ENCODE measurements around the gene RASL11B. TPM values are rescaled to one million over a fixed set of nuclear protein-coding genes. Genes with fewer than 3 reads are reported as not detected.

Gene RASL11B
- total RNA-seq, 2 experiments from 2014 or later, result 0.10 TPM; not detected in 1

- H3K27me3 Mint-ChIP-seq, result no peaks in the 10 kb centered on the region
- H3K9me3 Mint-ChIP-seq, result peaks cover under 1% of the 10 kb centered on the region
- no peak for DNase-seq
- ChIA-PET POLR2A (no interaction called here), CTCF (interaction anchor here (1.4 kb wide), 1 partner anchor 56 kb away, joined by 3 read pairs; no protein-coding TSS in a partner anchor)
- H3K4me1 Mint-ChIP-seq, result peaks cover 10% of the 10 kb centered on the region
- H3K27ac Mint-ChIP-seq, result no peak overlapping the region
- no peak overlapping the region for H3K4me3 Mint-ChIP-seq
- no peaks in the 10 kb centered on the region for H3K36me3 Mint-ChIP-seq (ENCODE audit: low read depth)
Measured at GRCh38 chr4:52852041-52852440, 10.1 kb upstream of the RASL11B start.

- DNase-seq, result no peak
- Mint-ChIP-seq H3K9me3 (peaks cover 6% of the 10 kb centered on the region), H3K4me1 (peaks cover 13% of the 10 kb centered on the region), H3K36me3 (ENCODE audit: low read depth) (no peaks in the 10 kb centered on the region), H3K4me3 (no peak overlapping the region), H3K27ac (no peak overlapping the region), H3K27me3 (no peaks in the 10 kb centered on the region)
- ChIA-PET CTCF (interaction anchor here (0.6 to 1.4 kb wide), 4 partner anchors 10 to 98 kb away, joined by 3 to 4 read pairs (median 3); no protein-coding TSS in a partner anchor), POLR2A (no interaction called here)
Measured at GRCh38 chr4:52852711-52853110, 9.4 kb upstream of the RASL11B start.

DNA sequence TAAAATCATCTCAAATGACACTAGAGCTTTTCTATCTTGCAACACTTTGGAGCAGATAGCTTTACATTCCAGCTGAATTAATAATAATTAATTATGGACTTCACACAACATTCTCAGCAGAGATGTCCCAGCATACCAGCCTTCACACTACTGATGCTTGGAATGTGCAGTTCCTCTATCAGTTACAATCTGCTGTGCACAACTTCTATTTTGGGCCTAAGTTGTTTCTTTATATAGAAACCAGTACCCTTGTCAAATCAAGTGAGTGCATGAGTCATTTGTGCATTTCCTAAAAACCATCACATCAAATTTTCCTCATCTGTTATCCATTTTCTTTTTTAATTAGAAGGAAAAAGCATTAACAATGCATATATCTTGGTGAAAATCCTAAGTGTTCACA is 8.8 kb upstream of the RASL11B start:
- Mint-ChIP-seq H3K4me1 (peaks cover 11% of the 10 kb centered on the region), H3K27me3 (no peaks in the 10 kb centered on the region), H3K27ac (no peak overlapping the region), H3K4me3 (no peak overlapping the region), H3K36me3 (ENCODE audit: low read depth) (no peaks in the 10 kb centered on the region), H3K9me3 (peaks cover 12% of the 10 kb centered on the region)
- ChIA-PET CTCF (interaction anchor here (0.6 to 1.4 kb wide), 3 partner anchors 11 to 98 kb away, joined by 3 to 4 read pairs (median 3); no protein-coding TSS in a partner anchor), POLR2A (no interaction called here)
- no peak for DNase-seq

- peaks cover 18% of the 10 kb centered on the region for H3K4me1 Mint-ChIP-seq
- ChIA-PET CTCF (interaction anchor here (0.9 kb wide), 1 partner anchor 72 kb away, joined by 3 read pairs; no protein-coding TSS in a partner anchor), POLR2A (no interaction called here)
- no peak overlapping the region for H3K4me3 Mint-ChIP-seq
- no peaks in the 10 kb centered on the region for H3K36me3 Mint-ChIP-seq (ENCODE audit: low read depth)
- peak; percentile 21 for DNase-seq
- peaks cover 12% of the 10 kb centered on the region for H3K9me3 Mint-ChIP-seq
- peaks cover 24% of the 10 kb centered on the region for H3K27me3 Mint-ChIP-seq
- H3K27ac Mint-ChIP-seq, result peak overlapping the region; percentile 47
Measured at GRCh38 chr4:52856801-52857200, 5.3 kb upstream of the RASL11B start.

DNA sequence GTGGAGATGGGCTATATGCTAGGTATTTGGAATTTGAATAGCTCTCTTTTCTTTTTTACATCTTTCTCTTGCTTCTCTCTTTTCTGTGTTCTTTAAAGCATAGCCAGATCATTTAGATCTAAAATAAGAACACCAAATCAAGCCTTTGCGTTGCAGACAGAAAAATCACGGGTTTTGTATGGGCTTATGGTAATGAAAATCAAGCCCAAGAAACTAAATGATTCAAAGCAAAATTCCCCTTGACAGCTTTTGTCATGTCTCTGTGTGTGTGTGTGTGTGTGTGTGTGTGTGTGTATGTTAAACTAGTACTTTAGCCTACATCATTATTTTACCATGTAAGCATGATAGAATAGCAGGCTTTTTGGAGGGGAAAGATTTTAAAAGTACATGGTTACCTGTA is 1.8 kb upstream of the RASL11B start:
- H3K27me3 Mint-ChIP-seq, result peaks cover 32% of the 10 kb centered on the region
- ChIA-PET POLR2A (no interaction called here), CTCF (no interaction called here)
- no peak overlapping the region for H3K4me3 Mint-ChIP-seq
- peaks cover 12% of the 10 kb centered on the region for H3K9me3 Mint-ChIP-seq
- no peak for DNase-seq
- no peak overlapping the region for H3K27ac Mint-ChIP-seq
- H3K36me3 Mint-ChIP-seq (ENCODE audit: low read depth), result no peaks in the 10 kb centered on the region
- H3K4me1 Mint-ChIP-seq, result peaks cover 18% of the 10 kb centered on the region

- H3K4me1 Mint-ChIP-seq, result peaks cover 17% of the 10 kb centered on the region
- peak overlapping the region; percentile 70 for H3K4me3 Mint-ChIP-seq
- H3K27ac Mint-ChIP-seq, result peak overlapping the region; percentile 63
- H3K9me3 Mint-ChIP-seq, result peaks cover 12% of the 10 kb centered on the region
- CTCF ChIA-PET, result interaction anchor here (0.8 kb wide), 1 partner anchor 16 kb away, joined by 3 read pairs; no protein-coding TSS in a partner anchor
- no peak for DNase-seq
- POLR2A ChIA-PET, result interaction anchor here (1.0 kb wide), 1 partner anchor 139 kb away, joined by 4 read pairs; no protein-coding TSS in a partner anchor
- H3K27me3 Mint-ChIP-seq, result peaks cover 32% of the 10 kb centered on the region
- no peaks in the 10 kb centered on the region for H3K36me3 Mint-ChIP-seq (ENCODE audit: low read depth)
Measured at GRCh38 chr4:52861171-52861823, 820 bp upstream of the RASL11B start.

DNA sequence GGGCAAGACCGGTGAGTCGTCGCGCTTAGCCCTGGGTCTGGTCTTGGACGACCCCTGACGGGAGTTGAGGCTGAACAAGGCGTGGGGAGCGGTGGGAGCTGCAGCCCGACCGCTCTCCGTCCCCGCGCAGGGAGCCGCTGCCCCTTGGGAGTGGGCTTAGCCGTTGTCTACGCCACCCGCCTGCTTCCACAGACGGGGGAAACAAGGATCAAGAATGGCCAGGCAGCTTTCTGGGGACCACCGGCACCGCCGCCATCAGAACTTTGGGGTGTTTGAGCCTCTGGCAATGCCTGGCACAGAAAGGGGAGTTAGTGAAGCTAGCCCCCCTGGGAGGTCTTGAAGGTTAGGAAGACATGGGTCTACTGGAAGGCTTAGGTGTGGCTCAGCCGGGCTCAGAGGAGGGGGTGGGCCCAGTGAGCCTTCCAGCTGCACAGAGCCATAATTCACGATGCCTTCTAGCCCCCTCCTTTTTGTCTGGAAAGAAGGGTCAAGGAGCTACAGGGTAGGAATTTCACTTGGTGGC is 583 bp downstream of the RASL11B start:
- no peak for DNase-seq
- Mint-ChIP-seq H3K4me3 (peak overlapping the region; percentile 70), H3K36me3 (ENCODE audit: low read depth) (no peaks in the 10 kb centered on the region), H3K27ac (no peak overlapping the region), H3K4me1 (peaks cover 6% of the 10 kb centered on the region), H3K27me3 (peaks cover 32% of the 10 kb centered on the region), H3K9me3 (peaks cover 7% of the 10 kb centered on the region)
- ChIA-PET CTCF (interaction anchor here (1.1 kb wide), 1 partner anchor 14 kb away, joined by 3 read pairs; no protein-coding TSS in a partner anchor), POLR2A (no interaction called here)

DNA sequence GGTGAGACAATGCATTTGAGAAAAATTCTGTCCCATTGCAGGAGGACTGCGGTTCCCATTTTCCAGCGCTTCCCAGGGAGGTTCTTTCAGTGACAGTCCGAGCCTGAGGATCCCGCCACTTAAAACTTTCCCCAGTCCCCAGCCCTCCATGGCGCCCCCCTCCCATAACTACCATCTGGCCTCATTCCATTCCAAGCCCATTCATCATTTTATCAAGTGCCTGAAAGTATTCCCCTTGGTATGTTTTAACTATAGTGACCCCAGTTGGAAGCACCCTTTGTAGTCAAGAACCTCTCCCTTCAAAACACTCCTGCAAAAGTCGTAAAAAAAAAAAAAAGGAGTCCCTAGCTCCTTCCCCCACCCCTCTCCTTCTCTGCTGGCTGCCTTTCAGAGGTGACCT is 1.2 kb downstream of the RASL11B start:
- ChIA-PET CTCF (interaction anchor here (1.1 kb wide), 1 partner anchor 13 kb away, joined by 3 read pairs; no protein-coding TSS in a partner anchor), POLR2A (no interaction called here)
- H3K4me3 Mint-ChIP-seq, result peak overlapping the region; percentile 70
- peaks cover 6% of the 10 kb centered on the region for H3K4me1 Mint-ChIP-seq
- peaks cover under 1% of the 10 kb centered on the region for H3K9me3 Mint-ChIP-seq
- H3K36me3 Mint-ChIP-seq (ENCODE audit: low read depth), result no peaks in the 10 kb centered on the region
- H3K27me3 Mint-ChIP-seq, result peaks cover 32% of the 10 kb centered on the region
- H3K27ac Mint-ChIP-seq, result no peak overlapping the region
- no peak for DNase-seq

DNA sequence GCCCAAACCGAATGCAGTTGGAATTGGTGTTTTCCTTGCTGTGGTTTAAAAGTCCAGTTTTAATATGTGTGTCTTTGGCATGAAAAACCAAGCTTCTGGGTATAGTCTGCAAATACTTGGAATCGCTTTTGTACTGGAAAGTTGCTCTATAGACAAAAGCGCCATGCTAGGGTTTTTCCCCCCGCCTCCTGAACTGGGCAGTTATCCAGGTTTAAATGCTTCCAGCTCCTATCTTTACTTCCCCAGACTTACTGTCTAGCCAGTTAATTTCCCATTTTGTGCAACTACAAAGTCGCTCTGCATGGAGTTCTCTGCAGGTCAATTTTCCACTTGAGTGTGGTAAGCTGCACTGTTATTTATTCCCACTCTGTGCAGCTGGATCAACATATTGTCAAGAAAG is 2.7 kb downstream of the RASL11B start:
- H3K36me3 Mint-ChIP-seq (ENCODE audit: low read depth), result no peaks in the 10 kb centered on the region
- ChIA-PET POLR2A (no interaction called here), CTCF (interaction anchor here (0.8 kb wide), 1 partner anchor 20 kb away, joined by 3 read pairs; no protein-coding TSS in a partner anchor)
- peaks cover 26% of the 10 kb centered on the region for H3K27me3 Mint-ChIP-seq
- no peak for DNase-seq
- H3K27ac Mint-ChIP-seq, result no peak overlapping the region
- no peak overlapping the region for H3K4me3 Mint-ChIP-seq
- H3K4me1 Mint-ChIP-seq, result peaks cover 6% of the 10 kb centered on the region
- H3K9me3 Mint-ChIP-seq, result no peaks in the 10 kb centered on the region

GRCh38 chr4:52865300-52865699 is 3.2 kb downstream of the RASL11B start:
- ChIA-PET POLR2A (no interaction called here), CTCF (interaction anchor here (0.8 kb wide), 1 partner anchor 20 kb away, joined by 3 read pairs; no protein-coding TSS in a partner anchor)
- Mint-ChIP-seq H3K27me3 (peaks cover 21% of the 10 kb centered on the region), H3K9me3 (no peaks in the 10 kb centered on the region), H3K36me3 (ENCODE audit: low read depth) (no peaks in the 10 kb centered on the region), H3K4me3 (no peak overlapping the region), H3K4me1 (peaks cover 6% of the 10 kb centered on the region), H3K27ac (no peak overlapping the region)
- DNase-seq, result no peak

- Mint-ChIP-seq H3K27me3 (peaks cover 8% of the 10 kb centered on the region), H3K36me3 (ENCODE audit: low read depth) (peaks cover 5% of the 10 kb centered on the region), H3K4me1 (peaks cover under 1% of the 10 kb centered on the region), H3K27ac (no peak overlapping the region), H3K9me3 (no peaks in the 10 kb centered on the region), H3K4me3 (no peak overlapping the region)
- no peak for DNase-seq
- ChIA-PET CTCF (interaction anchor here (0.7 to 1.0 kb wide), 2 partner anchors 11 to 14 kb away, joined by 3 to 4 read pairs; no protein-coding TSS in a partner anchor), POLR2A (no interaction called here)
Measured at GRCh38 chr4:52866734-52867133, 4.6 kb downstream of the RASL11B start.

- DNase-seq, result no peak
- no peaks in the 10 kb centered on the region for H3K4me1 Mint-ChIP-seq
- H3K9me3 Mint-ChIP-seq, result no peaks in the 10 kb centered on the region
- ChIA-PET CTCF (interaction anchor here (1.0 kb wide), 1 partner anchor 14 kb away, joined by 3 read pairs; no protein-coding TSS in a partner anchor), POLR2A (no interaction called here)
- no peak overlapping the region for H3K4me3 Mint-ChIP-seq
- H3K27me3 Mint-ChIP-seq, result peaks cover 8% of the 10 kb centered on the region
- H3K36me3 Mint-ChIP-seq (ENCODE audit: low read depth), result peaks cover 5% of the 10 kb centered on the region
- H3K27ac Mint-ChIP-seq, result no peak overlapping the region
Measured at GRCh38 chr4:52867163-52867562, 5.0 kb downstream of the RASL11B start.

GRCh38 chr4:52868133-52868532 is 6.0 kb downstream of the RASL11B start:
- Mint-ChIP-seq H3K36me3 (ENCODE audit: low read depth) (peaks cover 7% of the 10 kb centered on the region), H3K4me3 (no peak overlapping the region), H3K4me1 (no peaks in the 10 kb centered on the region), H3K27ac (no peak overlapping the region), H3K9me3 (no peaks in the 10 kb centered on the region), H3K27me3 (peaks cover 5% of the 10 kb centered on the region)
- CTCF ChIA-PET, result no interaction called here
- POLR2A ChIA-PET, result no interaction called here
- DNase-seq, result no peak

All from activated CD4-positive, alpha-beta T cell treated with anti-CD3 and anti-CD28 coated beads, Interleukin-2, amount 10 ng/mL, durations not matched to agents 7 days and 5 days (primary cell).